GM12874 (cell line): ENCODE results near the gene AKR7A3.

Experiments used
- CTCF ChIP-seq: IDR thresholded peaks from 2 replicates; pipeline ENCODE4 v1.5.1; 2011; ENCODE audit warnings: low read depth, mild to moderate bottlenecking, control low read depth, low read length, moderate library complexity; ENCODE audit not compliant: insufficient read depth

Gene AKR7A3

GRCh38 chr1:19240673-19241538 is 47.7 kb downstream of the AKR7A3 start:
- TF ChIP-seq CTCF, result peak; percentile 93

DNA sequence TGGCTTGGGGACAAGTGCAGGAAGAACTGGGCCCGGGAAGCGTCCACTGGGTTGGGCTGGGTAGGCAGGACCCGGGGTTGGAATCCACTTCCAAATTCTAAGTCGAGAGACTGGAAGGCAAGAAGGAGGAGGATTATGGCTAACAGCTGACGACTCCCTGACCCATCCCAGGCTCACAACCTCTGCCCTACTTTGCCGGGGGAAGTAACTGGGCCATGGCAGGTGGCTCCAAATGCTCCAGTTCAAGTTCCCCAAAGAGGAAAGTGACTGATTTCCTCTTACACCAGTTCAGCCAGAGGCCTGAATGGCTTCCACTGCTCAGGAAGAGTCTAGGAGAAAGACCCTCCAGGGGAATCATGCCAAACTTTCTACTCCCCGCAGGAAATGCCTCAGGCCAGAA is 48.7 kb downstream of the AKR7A3 start:
- TF ChIP-seq CTCF, result no peak

- TF ChIP-seq CTCF, result no peak
Observed at GRCh38 chr1:19234224-19234623, 54.3 kb downstream of the AKR7A3 start.
